Gastroesophageal sphincter (tissue), 4 donors: Measurements from ENCODE around the gene CSRP1. TPM values are rescaled to one million over a fixed set of nuclear protein-coding genes. Genes with fewer than 3 reads are reported as not detected.

Source experiments
- ATAC-seq: fragments of 150-250 bp; one replicate; pipeline ENCODE4 v1.9.1; 2016; ENCODE audit warnings: mild to moderate bottlenecking, moderate library complexity
- H3K27ac ChIP-seq, 4 donors: fragments of 200-600 bp; sonication (generic) in 3 of 4; 1 replicate in 3 of 4; 2 replicates in 1 of 4; pipeline ENCODE4 v1.5.1; 2016 to 2019
- H3K27me3 ChIP-seq: fragments of 200-600 bp; sonication (generic); one replicate; pipeline ENCODE4 v1.5.1; 2019
- H3K36me3 ChIP-seq, 2 donors: fragments of 200-600 bp; sonication (generic); one replicate each; pipeline ENCODE4 v1.5.1; 2019; ENCODE audit warnings: control low read depth in 1 of 2
- H3K4me1 ChIP-seq, 3 donors: fragments of 200-600 bp; sonication (generic); 1 replicate in 2 of 3; 2 replicates in 1 of 3; pipeline ENCODE4 v1.5.1; 2016 to 2019; ENCODE audit warnings: control low read depth in 2 of 3
- H3K4me3 ChIP-seq, 2 donors: fragments of 200-600 bp; sonication (generic); one replicate each; pipeline ENCODE4 v1.5.1; 2019; ENCODE audit warnings: mild to moderate bottlenecking in 1 of 2, moderate library complexity in 1 of 2
- H3K9me3 ChIP-seq, 3 donors: fragments of 200-600 bp; sonication (generic); one replicate each; pipeline ENCODE4 v1.5.1; 2017 to 2019; ENCODE audit warnings: control low read depth in 2 of 3
- EP300 ChIP-seq: sonication (generic); formaldehyde crosslinking; IDR thresholded peaks from one replicate; pipeline ENCODE4 v1.6.1; 2017; ENCODE audit warnings: antibody characterized with exemption, mild to moderate bottlenecking
- POLR2A ChIP-seq, 2 donors: fragments of 450-650 bp; IDR thresholded peaks; one replicate each; pipeline ENCODE4 v1.6.1; 2017; ENCODE audit warnings: antibody characterized with exemption in 2 of 2, mild to moderate bottlenecking in 2 of 2, moderate library complexity in 1 of 2
- POLR2AphosphoS5 ChIP-seq: sonication (generic); formaldehyde crosslinking; IDR thresholded peaks from one replicate; pipeline ENCODE4 v1.6.1; 2017; ENCODE audit warnings: antibody characterized with exemption
- WGBS, 2 donors: methylation state at CpG; one replicate each; pipeline ENCODE4 v1.1.5; 2018; ENCODE audit warnings: low coverage in 1 of 2; 5-methylcytosine and 5-hydroxymethylcytosine counted together
- total RNA-seq, 4 donors: library from RNA; depleted of rRNA; stranded (reverse); fragments of >200 nt; gene quantifications; one replicate each; pipeline ENCODE4 v1.1.0, GENCODE V29; 2016
- TF ChIP-seq, protein P1 (sequence below), 4 experiments: fragments of 200-600 bp in 2 of 4; fragments of 450-650 bp in 2 of 4; sonication (generic) in 1 of 4; IDR thresholded peaks; one replicate each; pipeline ENCODE4 v1.5.1; 2017 to 2019; ENCODE audit warnings: antibody characterized with exemption in 4 of 4, mild to moderate bottlenecking in 2 of 4, moderate library complexity in 2 of 4

CSRP1 gene
- 1,000 to 10,000 TPM; 4,484 to 9,179 (median 5,319) TPM for total RNA-seq

DNA sequence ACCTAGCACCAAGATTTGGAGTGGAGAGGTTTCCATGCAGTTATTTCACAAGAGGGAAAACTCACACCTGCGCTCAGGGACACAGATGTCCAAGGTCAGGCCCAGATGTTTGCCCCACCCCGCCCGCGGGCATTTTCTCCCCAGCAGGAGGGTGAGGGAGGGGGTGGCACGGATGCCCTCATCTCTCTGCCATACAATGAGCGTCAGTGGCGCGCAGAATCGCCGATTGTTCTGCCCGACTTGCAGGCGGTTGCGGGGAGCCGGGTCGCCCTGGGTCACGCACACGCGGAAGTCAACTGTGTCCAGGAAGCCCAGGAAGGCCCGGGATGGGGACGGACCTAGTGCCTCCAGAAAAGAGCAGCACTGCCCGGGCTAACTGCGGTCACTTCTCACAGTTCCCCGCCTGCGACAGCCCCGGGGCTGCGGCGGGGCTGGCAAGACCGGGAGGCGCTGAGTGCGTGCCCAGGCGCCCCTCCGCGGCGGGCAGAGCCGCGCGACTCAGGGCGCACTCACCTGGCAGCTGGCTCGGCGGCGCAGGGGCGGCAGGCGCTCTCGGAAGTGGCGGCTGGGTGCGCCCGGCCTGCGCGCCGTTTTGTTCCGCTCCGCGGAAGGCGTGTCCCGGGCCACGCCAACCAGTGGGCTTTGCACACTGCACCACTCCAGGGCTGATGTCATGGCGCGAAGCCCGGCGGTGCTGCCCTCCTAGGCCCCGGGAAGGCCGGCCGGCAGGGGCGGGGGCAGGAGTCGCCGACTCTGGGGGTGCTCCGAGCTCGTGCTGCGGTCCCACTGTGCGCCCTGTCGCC, at the start of gene CSRP1:
Gene CSRP1, minus strand, starts transcription at position 567 of the 803 bp plus-strand sequence. CDS start 10,820 bp downstream, outside the sequence.
- H3K36me3 ChIP-seq = no peaks in the 10 kb centered on the region
- TF ChIP-seq POLR2AphosphoS5 (peak; percentile 97), POLR2A (IDR thresholded peaks at IDR 0.05) (peak; percentile 99), EP300 (no peak)
- TF ChIP-seq, protein P1, sequence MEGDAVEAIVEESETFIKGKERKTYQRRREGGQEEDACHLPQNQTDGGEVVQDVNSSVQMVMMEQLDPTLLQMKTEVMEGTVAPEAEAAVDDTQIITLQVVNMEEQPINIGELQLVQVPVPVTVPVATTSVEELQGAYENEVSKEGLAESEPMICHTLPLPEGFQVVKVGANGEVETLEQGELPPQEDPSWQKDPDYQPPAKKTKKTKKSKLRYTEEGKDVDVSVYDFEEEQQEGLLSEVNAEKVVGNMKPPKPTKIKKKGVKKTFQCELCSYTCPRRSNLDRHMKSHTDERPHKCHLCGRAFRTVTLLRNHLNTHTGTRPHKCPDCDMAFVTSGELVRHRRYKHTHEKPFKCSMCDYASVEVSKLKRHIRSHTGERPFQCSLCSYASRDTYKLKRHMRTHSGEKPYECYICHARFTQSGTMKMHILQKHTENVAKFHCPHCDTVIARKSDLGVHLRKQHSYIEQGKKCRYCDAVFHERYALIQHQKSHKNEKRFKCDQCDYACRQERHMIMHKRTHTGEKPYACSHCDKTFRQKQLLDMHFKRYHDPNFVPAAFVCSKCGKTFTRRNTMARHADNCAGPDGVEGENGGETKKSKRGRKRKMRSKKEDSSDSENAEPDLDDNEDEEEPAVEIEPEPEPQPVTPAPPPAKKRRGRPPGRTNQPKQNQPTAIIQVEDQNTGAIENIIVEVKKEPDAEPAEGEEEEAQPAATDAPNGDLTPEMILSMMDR (IDR thresholded peaks at IDR 0.05) = peak in 2 of 4 experiments; percentile 19 to 35
- peak within 1 kb of the TSS; percentile 80 to 97 (median 97) for H3K27ac ChIP-seq
- H3K9me3 ChIP-seq = no peaks in the 10 kb centered on the region
- peak; percentile 85 for ATAC-seq
- peak within 1 kb of the TSS; percentile 47 to 83 for H3K4me3 ChIP-seq
- H3K4me1 ChIP-seq = peaks cover 6 to 83% (median 33%) of the 10 kb centered on the region in 3 donors
- H3K27me3 ChIP-seq = no peaks in the 10 kb centered on the region
- WGBS, 2 donors = 0 to 10% methylated on average over 1 to 2 of the region's 71 CpGs

DNA sequence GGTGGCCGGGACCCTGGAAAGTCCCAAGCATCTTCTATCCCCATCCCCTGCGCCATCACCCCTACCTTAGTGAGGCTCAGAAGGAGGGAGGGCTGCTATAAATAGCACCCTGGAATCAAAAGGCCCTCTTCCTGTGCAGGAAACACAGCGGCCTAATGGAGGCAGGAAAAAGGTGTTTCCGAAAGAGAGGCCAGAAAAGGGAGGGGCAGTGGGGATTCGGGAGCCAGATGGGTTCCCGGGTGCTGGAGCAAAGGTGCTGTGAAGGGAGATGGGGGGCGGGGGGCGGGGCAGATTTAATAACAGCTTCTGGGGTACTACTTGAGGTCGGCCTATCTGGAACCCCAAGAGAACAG, 48.6 kb upstream of the CSRP1 start:
- Histone ChIP-seq H3K9me3 (no peaks in the 10 kb centered on the region), H3K27me3 (no peaks in the 10 kb centered on the region), H3K27ac (peak overlapping the region in 1 of 4 donors; percentile 32), H3K36me3 (no peaks in the 10 kb centered on the region), H3K4me3 (no peak overlapping the region), H3K4me1 (peaks cover 0 to 60% (median 27%) of the 10 kb centered on the region in 3 donors)
- TF ChIP-seq, protein P1 (IDR thresholded peaks at IDR 0.05) = no peak
- no peak for TF ChIP-seq POLR2AphosphoS5
- no peak for TF ChIP-seq EP300
- no peak for TF ChIP-seq POLR2A (IDR thresholded peaks at IDR 0.05)
- WGBS, 2 donors = 58 to 100% methylated on average over 1 to 4 of the region's 9 CpGs
- ATAC-seq = no peak

DNA sequence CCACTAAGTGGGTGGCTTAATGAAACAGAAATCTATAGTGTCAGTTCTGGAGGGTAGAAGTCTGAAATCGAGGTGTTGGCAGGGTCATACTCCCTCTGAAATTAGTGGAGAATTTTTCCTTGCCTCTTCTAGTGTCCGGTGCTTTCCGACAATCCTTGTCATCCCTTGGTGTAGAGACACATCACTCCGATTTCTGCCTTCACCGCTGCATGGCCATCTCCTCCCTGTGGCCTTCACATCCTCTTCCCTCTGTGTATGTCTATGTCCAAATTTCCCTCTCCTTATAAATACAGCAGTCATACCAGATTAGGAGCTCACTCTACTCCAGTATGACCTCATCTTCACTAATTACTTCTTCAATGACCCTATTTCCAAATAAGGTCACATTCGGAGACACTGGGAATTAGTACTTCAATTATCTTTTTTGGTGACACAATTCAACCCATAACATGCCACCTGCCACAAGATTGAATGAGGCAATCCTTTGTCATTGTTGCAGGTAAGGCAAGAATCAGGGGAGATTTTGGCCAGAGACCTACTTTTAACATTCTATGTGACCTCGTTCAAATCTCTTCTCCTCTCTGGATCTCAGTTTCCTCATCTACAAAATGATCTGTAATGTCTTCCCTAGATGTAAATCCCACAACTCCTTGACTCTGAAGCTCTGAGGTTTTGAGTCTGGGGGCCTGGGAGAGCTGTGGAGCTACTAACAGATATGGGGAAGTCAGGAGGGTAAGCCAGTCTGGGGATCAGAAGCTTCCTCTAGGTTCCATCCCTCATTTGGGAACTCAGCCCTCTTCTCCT, 48.1 kb upstream of the CSRP1 start:
- WGBS, 2 donors = 87 to 93% methylated on average over 7 of the region's 7 CpGs
- Histone ChIP-seq H3K27me3 (no peaks in the 10 kb centered on the region), H3K4me3 (no peak overlapping the region), H3K27ac (peak overlapping the region in 2 of 4 donors; percentile 55 to 60), H3K4me1 (peaks cover 0 to 54% (median 23%) of the 10 kb centered on the region in 3 donors), H3K36me3 (no peaks in the 10 kb centered on the region), H3K9me3 (no peaks in the 10 kb centered on the region)
- no peak for ATAC-seq
- TF ChIP-seq, protein P1 (IDR thresholded peaks at IDR 0.05) = no peak
- TF ChIP-seq POLR2AphosphoS5 = no peak
- TF ChIP-seq EP300 = no peak
- TF ChIP-seq POLR2A (IDR thresholded peaks at IDR 0.05) = no peak

DNA sequence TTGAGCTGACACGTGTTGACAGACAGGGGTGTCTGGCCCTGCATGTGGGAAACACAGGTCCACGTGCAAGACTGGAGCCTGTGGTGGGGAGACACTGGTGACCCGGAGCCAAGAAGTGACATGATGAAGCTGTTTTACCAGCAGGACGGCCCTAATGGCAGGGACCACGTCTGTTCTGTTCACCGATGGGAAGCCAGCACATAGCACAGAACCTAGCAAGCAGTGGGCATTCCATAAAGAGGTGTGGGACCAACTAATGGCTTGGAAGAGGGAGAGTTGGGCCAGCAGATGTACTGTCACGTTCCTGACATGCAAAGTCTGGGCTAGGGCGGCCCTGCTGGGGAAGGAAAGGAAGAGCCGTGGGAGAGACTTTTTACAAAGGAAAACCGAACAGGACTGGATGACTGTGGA, 47.3 kb upstream of the CSRP1 start:
- Histone ChIP-seq H3K27ac (peak overlapping the region in 2 of 4 donors; percentile 55 to 60), H3K36me3 (no peaks in the 10 kb centered on the region), H3K4me1 (peaks cover 0 to 46% (median 20%) of the 10 kb centered on the region in 3 donors), H3K4me3 (no peak overlapping the region), H3K27me3 (no peaks in the 10 kb centered on the region), H3K9me3 (no peaks in the 10 kb centered on the region)
- TF ChIP-seq EP300 (no peak), POLR2AphosphoS5 (no peak), POLR2A (IDR thresholded peaks at IDR 0.05) (no peak)
- TF ChIP-seq, protein P1 (IDR thresholded peaks at IDR 0.05) = no peak
- WGBS, 2 donors = 60% methylated on average over 1 of the region's 10 CpGs; no CpG with 5 or more reads in 1 of the 2 donors
- ATAC-seq = peak; percentile 26
